Measurements from ENCODE around the gene GRIP2.

The GRIP2 gene

GRCh38 chr3:14487821-14488220 lies 52.3 kb downstream of the GRIP2 start:
- intact Hi-C loops (cut with DNase I; ENCODE audit: low total_unique reads) = no loop called here
- H3K27me3 ChIP-seq = no peaks in the 10 kb centered on the region
- H3K36me3 ChIP-seq = peaks cover 5 to 58% (median 20%) of the 10 kb centered on the region in 3 donors
- H3K4me1 ChIP-seq = peaks cover 0 to 11% (median 0%) of the 10 kb centered on the region in 4 donors
- TF ChIP-seq, protein P1, sequence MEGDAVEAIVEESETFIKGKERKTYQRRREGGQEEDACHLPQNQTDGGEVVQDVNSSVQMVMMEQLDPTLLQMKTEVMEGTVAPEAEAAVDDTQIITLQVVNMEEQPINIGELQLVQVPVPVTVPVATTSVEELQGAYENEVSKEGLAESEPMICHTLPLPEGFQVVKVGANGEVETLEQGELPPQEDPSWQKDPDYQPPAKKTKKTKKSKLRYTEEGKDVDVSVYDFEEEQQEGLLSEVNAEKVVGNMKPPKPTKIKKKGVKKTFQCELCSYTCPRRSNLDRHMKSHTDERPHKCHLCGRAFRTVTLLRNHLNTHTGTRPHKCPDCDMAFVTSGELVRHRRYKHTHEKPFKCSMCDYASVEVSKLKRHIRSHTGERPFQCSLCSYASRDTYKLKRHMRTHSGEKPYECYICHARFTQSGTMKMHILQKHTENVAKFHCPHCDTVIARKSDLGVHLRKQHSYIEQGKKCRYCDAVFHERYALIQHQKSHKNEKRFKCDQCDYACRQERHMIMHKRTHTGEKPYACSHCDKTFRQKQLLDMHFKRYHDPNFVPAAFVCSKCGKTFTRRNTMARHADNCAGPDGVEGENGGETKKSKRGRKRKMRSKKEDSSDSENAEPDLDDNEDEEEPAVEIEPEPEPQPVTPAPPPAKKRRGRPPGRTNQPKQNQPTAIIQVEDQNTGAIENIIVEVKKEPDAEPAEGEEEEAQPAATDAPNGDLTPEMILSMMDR (IDR thresholded peaks at IDR 0.05) = no peak
- no peaks in the 10 kb centered on the region for H3K9me3 ChIP-seq
- no peak for DNase-seq
- H3K4me3 ChIP-seq = no peak overlapping the region
- no peak overlapping the region for H3K27ac ChIP-seq

GRCh38 chr3:14487086-14487485 lies 53.1 kb downstream of the GRIP2 start:
- H3K4me1 ChIP-seq = peaks cover 0 to 16% (median 1%) of the 10 kb centered on the region in 4 donors
- H3K9me3 ChIP-seq = no peaks in the 10 kb centered on the region
- TF ChIP-seq, protein P1 (IDR thresholded peaks at IDR 0.05) = no peak
- H3K27ac ChIP-seq = no peak overlapping the region
- no peak for DNase-seq
- no peaks in the 10 kb centered on the region for H3K27me3 ChIP-seq
- peaks cover 5 to 62% (median 25%) of the 10 kb centered on the region in 3 donors for H3K36me3 ChIP-seq
- H3K4me3 ChIP-seq = no peak overlapping the region
- intact Hi-C loops (cut with DNase I; ENCODE audit: low total_unique reads) = no loop called here

GRCh38 chr3:14486460-14486859 lies 53.7 kb downstream of the GRIP2 start:
- H3K27me3 ChIP-seq = no peaks in the 10 kb centered on the region
- DNase-seq = no peak
- no peaks in the 10 kb centered on the region for H3K9me3 ChIP-seq
- intact Hi-C loops (cut with DNase I; ENCODE audit: low total_unique reads) = no loop called here
- peaks cover 0 to 21% (median 4%) of the 10 kb centered on the region in 4 donors for H3K4me1 ChIP-seq
- H3K27ac ChIP-seq = no peak overlapping the region
- peaks cover 5 to 68% (median 31%) of the 10 kb centered on the region in 3 donors for H3K36me3 ChIP-seq
- H3K4me3 ChIP-seq = no peak overlapping the region
- TF ChIP-seq, protein P1 (IDR thresholded peaks at IDR 0.05) = no peak

DNA sequence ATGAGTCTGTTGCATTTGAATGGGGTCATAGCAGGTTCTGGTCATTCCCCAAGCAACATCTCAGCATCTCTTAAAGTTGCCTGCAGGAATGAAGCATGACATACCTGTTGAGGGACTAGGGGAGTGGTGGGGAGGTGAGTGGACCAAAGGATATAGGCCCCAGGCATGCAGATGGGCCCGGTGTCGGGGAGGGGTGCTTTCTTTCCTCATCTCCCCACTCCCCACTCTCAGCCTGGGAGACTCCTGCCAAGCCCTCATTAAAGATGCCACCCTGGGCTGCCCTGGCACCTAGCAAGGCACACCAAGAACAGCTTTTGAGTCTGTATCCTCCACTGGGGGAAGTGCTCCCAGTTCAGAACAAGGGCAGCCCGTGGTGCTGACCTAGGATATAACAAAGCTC lies 54.2 kb downstream of the GRIP2 start:
- Histone ChIP-seq H3K27ac (no peak overlapping the region), H3K9me3 (no peaks in the 10 kb centered on the region), H3K36me3 (peaks cover 5 to 73% (median 35%) of the 10 kb centered on the region in 3 donors), H3K27me3 (no peaks in the 10 kb centered on the region), H3K4me3 (no peak overlapping the region), H3K4me1 (peaks cover 0 to 21% (median 5%) of the 10 kb centered on the region in 4 donors)
- TF ChIP-seq, protein P1 (IDR thresholded peaks at IDR 0.05) = no peak
- intact Hi-C loops (cut with DNase I; ENCODE audit: low total_unique reads) = no loop called here
- no peak for DNase-seq

DNA sequence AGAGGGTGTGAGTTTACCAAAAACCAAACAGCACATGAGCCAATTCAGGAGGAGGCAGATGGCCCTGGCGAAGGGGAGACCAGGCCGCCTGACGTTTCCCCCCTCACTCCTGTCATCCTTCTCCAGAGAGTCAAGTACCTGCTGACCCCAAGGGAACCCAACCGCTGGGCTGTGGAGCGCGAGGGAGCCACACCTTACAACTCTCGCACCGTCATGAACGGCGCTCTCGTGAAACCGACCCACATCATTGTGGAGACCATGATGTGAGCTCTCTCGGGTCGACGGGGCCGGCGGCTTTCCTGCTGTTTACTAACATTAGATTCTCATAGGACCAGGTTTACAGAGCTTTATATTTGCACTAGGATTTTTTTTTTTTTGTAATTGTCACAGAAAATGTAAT lies 55.4 kb downstream of the GRIP2 start:
- Histone ChIP-seq H3K4me3 (no peak overlapping the region), H3K9me3 (no peaks in the 10 kb centered on the region), H3K27me3 (no peaks in the 10 kb centered on the region), H3K36me3 (peaks cover 5 to 84% (median 47%) of the 10 kb centered on the region in 3 donors), H3K27ac (no peak overlapping the region), H3K4me1 (peaks cover 0 to 21% (median 5%) of the 10 kb centered on the region in 4 donors)
- intact Hi-C loops (cut with DNase I; ENCODE audit: low total_unique reads) = no loop called here
- TF ChIP-seq, protein P1 (IDR thresholded peaks at IDR 0.05) = no peak
- no peak for DNase-seq

GRCh38 chr3:14483286-14483685 lies 56.9 kb downstream of the GRIP2 start:
- no peak for DNase-seq
- intact Hi-C loops (cut with DNase I; ENCODE audit: low total_unique reads) = no loop called here
- H3K36me3 ChIP-seq = peaks cover 0 to 89% (median 56%) of the 10 kb centered on the region in 3 donors

More at GRCh38 chr3:14483286-14483685, 56.9 kb downstream of the GRIP2 start:
- Histone ChIP-seq H3K27me3 (no peaks in the 10 kb centered on the region), H3K27ac (no peak overlapping the region), H3K4me1 (peaks cover 0 to 12% (median 5%) of the 10 kb centered on the region in 4 donors), H3K9me3 (no peaks in the 10 kb centered on the region), H3K4me3 (no peak overlapping the region)
- TF ChIP-seq, protein P1 (IDR thresholded peaks at IDR 0.05) = no peak

Measured in tibial artery (tissue), 4 donors.